OCI-LY3 (cell line): ENCODE data around the gene SEMG2.

Source experiments
- H2AFZ ChIP-seq: fragments of 200-600, 300-600 bp; shearing (Covaris generic); 2 replicates; pipeline ENCODE4 v1.6.0; 2014; ENCODE audit warnings: antibody characterized with exemption, low read depth, low read length
- H3K27ac ChIP-seq: fragments of 200-600, 300-600 bp; sonication (generic); 2 replicates; pipeline ENCODE4 v1.5.1; 2014; ENCODE audit warnings: mild to moderate bottlenecking, low read length, moderate library complexity, mixed read lengths
- H3K27me3 ChIP-seq: fragments of 200-600, 300-600 bp; sonication (generic); 2 replicates; pipeline ENCODE4 v1.6.1; 2014; ENCODE audit warnings: low read depth, low read length, mixed read lengths
- H3K36me3 ChIP-seq: fragments of 200-600, 300-600 bp; sonication (generic); replicated peaks from 2 replicates; pipeline ENCODE3; 2014; ENCODE audit warnings: low read depth, low read length, mixed read lengths
- H3K4me1 ChIP-seq: fragments of 300-600, 200-600 bp; sonication (generic); 2 replicates; pipeline ENCODE4 v1.6.1; 2014; ENCODE audit warnings: low read length, mixed read lengths
- H3K4me2 ChIP-seq: fragments of 200-600, 300-600 bp; sonication (generic); 2 replicates; pipeline ENCODE4 v1.6.1; 2014; ENCODE audit warnings: low read length, mixed read lengths
- H3K4me3 ChIP-seq: fragments of 300-600, 200-600 bp; sonication (generic); 2 replicates; pipeline ENCODE4 v1.5.1; 2014; ENCODE audit warnings: antibody characterized with exemption, mild to moderate bottlenecking, low read length, moderate library complexity
- H3K79me2 ChIP-seq: fragments of 300-600, 200-600 bp; shearing (Covaris generic); 2 replicates; pipeline ENCODE4 v1.6.1; 2014; ENCODE audit warnings: mild to moderate bottlenecking, low read length, mixed read lengths
- H3K9ac ChIP-seq: fragments of 300-600, 200-600 bp; shearing (Covaris generic); 2 replicates; pipeline ENCODE4 v1.6.0; 2014; ENCODE audit warnings: mild to moderate bottlenecking, low read length, moderate library complexity
- H3K9me3 ChIP-seq: fragments of 200-600, 300-600 bp; shearing (Covaris generic); 2 replicates; pipeline ENCODE4 v1.6.1; 2014; ENCODE audit warnings: low read length, mixed read lengths; ENCODE audit not compliant: insufficient read depth
- H4K20me1 ChIP-seq: fragments of 200-600, 300-600 bp; sonication (generic); 2 replicates; pipeline ENCODE4 v1.6.1; 2016; ENCODE audit warnings: low read length, mixed read lengths; ENCODE audit not compliant: insufficient read depth
- CTCF ChIP-seq: fragments of 200-600, 300-600 bp; sonication (generic); IDR thresholded peaks from 2 replicates; pipeline ENCODE4 v1.5.1; 2014; ENCODE audit warnings: antibody characterized with exemption, low read length, low read depth
- EZH2phosphoT487 ChIP-seq: fragments of 200-600 bp; shearing (Covaris generic); IDR thresholded peaks from 2 replicates; pipeline ENCODE4 v1.6.1; 2018; ENCODE audit warnings: antibody characterized with exemption, mixed run types, low read depth

Gene SEMG2

GRCh38 chr20:45251884-45252560, 30.8 kb downstream of the SEMG2 start:
- Histone ChIP-seq H3K9ac (no peak overlapping the region), H4K20me1 (no peaks in the 10 kb centered on the region), H3K4me3 (no peak overlapping the region), H3K27ac (no peak overlapping the region), H3K27me3 (peaks cover 89% of the 10 kb centered on the region), H3K4me1 (peaks cover 13% of the 10 kb centered on the region), H3K9me3 (no peaks in the 10 kb centered on the region), H3K4me2 (no peak overlapping the region), H2AFZ (no peak overlapping the region), H3K36me3 (no peaks in the 10 kb centered on the region), H3K79me2 (no peaks in the 10 kb centered on the region)
- TF ChIP-seq EZH2phosphoT487: no peak
- no peak for TF ChIP-seq CTCF

GRCh38 chr20:45253261-45253660, 32.1 kb downstream of the SEMG2 start:
- peaks cover 83% of the 10 kb centered on the region for H3K27me3 ChIP-seq
- no peak overlapping the region for H3K9ac ChIP-seq
- H3K9me3 ChIP-seq: no peaks in the 10 kb centered on the region
- no peak overlapping the region for H3K4me2 ChIP-seq
- H4K20me1 ChIP-seq: no peaks in the 10 kb centered on the region
- no peak overlapping the region for H3K27ac ChIP-seq
- H3K79me2 ChIP-seq: no peaks in the 10 kb centered on the region
- H2AFZ ChIP-seq: no peak overlapping the region
- H3K4me1 ChIP-seq: peaks cover 13% of the 10 kb centered on the region
- no peaks in the 10 kb centered on the region for H3K36me3 ChIP-seq
- H3K4me3 ChIP-seq: no peak overlapping the region
- TF ChIP-seq CTCF (no peak), EZH2phosphoT487 (no peak)

GRCh38 chr20:45254383-45255262, 33.5 kb downstream of the SEMG2 start, which contains the start of gene SLPI:
TSS of gene SLPI (minus strand) at chr20:45254564. CDS start at chr20:45254543, 21 bp downstream.
- Histone ChIP-seq H3K4me3 (no peak within 1 kb of the TSS), H3K27me3 (peaks cover 84% of the 10 kb centered on the region), H3K4me2 (peak within 1 kb of the TSS; percentile 35), H3K4me1 (peaks cover 13% of the 10 kb centered on the region), H3K79me2 (no peaks in the 10 kb centered on the region), H3K27ac (no peak within 1 kb of the TSS), H2AFZ (no peak within 1 kb of the TSS), H4K20me1 (no peaks in the 10 kb centered on the region), H3K36me3 (no peaks in the 10 kb centered on the region), H3K9ac (no peak within 1 kb of the TSS), H3K9me3 (no peaks in the 10 kb centered on the region)
- TF ChIP-seq CTCF: no peak
- no peak for TF ChIP-seq EZH2phosphoT487

- peaks cover 13% of the 10 kb centered on the region for H3K4me1 ChIP-seq
- TF ChIP-seq EZH2phosphoT487 (no peak), CTCF (no peak)
- no peak overlapping the region for H3K9ac ChIP-seq
- no peak overlapping the region for H3K4me3 ChIP-seq
- H4K20me1 ChIP-seq: no peaks in the 10 kb centered on the region
- no peak overlapping the region for H2AFZ ChIP-seq
- H3K4me2 ChIP-seq: no peak overlapping the region
- no peak overlapping the region for H3K27ac ChIP-seq
- no peaks in the 10 kb centered on the region for H3K9me3 ChIP-seq
- H3K79me2 ChIP-seq: no peaks in the 10 kb centered on the region
- H3K36me3 ChIP-seq: no peaks in the 10 kb centered on the region
- H3K27me3 ChIP-seq: peaks cover 83% of the 10 kb centered on the region
Measured at GRCh38 chr20:45257161-45257560, 36.0 kb downstream of the SEMG2 start.
